Uterus (tissue), 4 donors: ENCODE results near the gene TRIM33. TPM values are rescaled to one million over a fixed set of nuclear protein-coding genes. Genes with fewer than 3 reads are reported as not detected.

ENCODE experiments used
- DNase-seq, 2 donors: peaks; one replicate each; pipeline ENCODE4 v3.0.0-alpha.2; 2019 to 2020
- H3K27ac ChIP-seq, 2 donors: fragments of 200-600 bp; sonication (generic); 1 replicate in 1 of 2; 2 replicates in 1 of 2; pipeline ENCODE4 v1.5.1; 2016 to 2018
- H3K27me3 ChIP-seq, 2 donors: fragments of 200-600 bp; sonication (generic); one replicate each; pipeline ENCODE4 v1.5.1; 2018 to 2019; ENCODE audit warnings: control low read depth in 1 of 2
- H3K36me3 ChIP-seq, 2 donors: fragments of 200-600 bp; sonication (generic); one replicate each; pipeline ENCODE4 v1.5.1; 2019; ENCODE audit warnings: control low read depth in 1 of 2
- H3K4me1 ChIP-seq, 2 donors: fragments of 200-600 bp; sonication (generic); one replicate each; pipeline ENCODE4 v1.5.1; 2018 to 2019; ENCODE audit warnings: control low read depth in 1 of 2
- H3K4me3 ChIP-seq, 2 donors: fragments of 200-600 bp; sonication (generic); 1 replicate in 1 of 2; 2 replicates in 1 of 2; pipeline ENCODE4 v1.5.1; 2018 to 2019; ENCODE audit warnings: mild to moderate bottlenecking in 1 of 2
- H3K9me3 ChIP-seq, 2 donors: fragments of 200-600 bp; sonication (generic); one replicate each; pipeline ENCODE4 v1.5.1; 2019; ENCODE audit warnings: control low read depth in 1 of 2
- CTCF ChIP-seq, 4 experiments: fragments of 200-600 bp in 2 of 4; fragments of 450-650 bp in 2 of 4; sonication (generic) in 2 of 4; IDR thresholded peaks; one replicate each; pipeline ENCODE4 v1.5.1; 2016 to 2019; ENCODE audit warnings: antibody characterized with exemption in 4 of 4, mild to moderate bottlenecking in 2 of 4, moderate library complexity in 1 of 4
- POLR2A ChIP-seq, 2 donors: fragments of 450-650 bp; IDR thresholded peaks; one replicate each; pipeline ENCODE4 v1.6.1; 2016; ENCODE audit warnings: antibody characterized with exemption in 2 of 2, mild to moderate bottlenecking in 1 of 2, moderate library complexity in 1 of 2
- intact Hi-C: fragments of 100-400 bp; cut with DNase I; formaldehyde crosslinking; loops from one replicate; pipeline ENCODE4 v1.15.1; 2023; ENCODE audit warnings: low total_unique reads
- total RNA-seq, 4 donors: library from RNA; depleted of rRNA in 3 of 4; stranded (reverse); fragments of >200 nt in 3 of 4; gene quantifications; one replicate each; pipeline versions ENCODE4 v1.1.0 to v1.2.4, GENCODE V29; 2014 to 2023
- donor health status: DM: yes; HTN: yes; CAD: no.

TRIM33 gene
- total RNA-seq, 4 donors from 2014 or later = 23.6 to 73.7 (median 50.8) TPM

- no peak for DNase-seq
- Histone ChIP-seq H3K9me3 (no peaks in the 10 kb centered on the region), H3K27me3 (no peaks in the 10 kb centered on the region), H3K4me3 (no peak overlapping the region), H3K4me1 (no peaks in the 10 kb centered on the region), H3K36me3 (no peaks in the 10 kb centered on the region), H3K27ac (no peak overlapping the region)
- TF ChIP-seq CTCF (IDR thresholded peaks at IDR 0.05) = no peak
- no peak for TF ChIP-seq POLR2A (IDR thresholded peaks at IDR 0.05)
- intact Hi-C loops = no loop called here
Observed at GRCh38 chr1:114531094-114531493, 20.1 kb upstream of the TRIM33 start.

GRCh38 chr1:114530224-114530623 is 19.2 kb upstream of the TRIM33 start:
- intact Hi-C loops = no loop called here
- Histone ChIP-seq H3K27me3 (no peaks in the 10 kb centered on the region), H3K4me3 (no peak overlapping the region), H3K9me3 (no peaks in the 10 kb centered on the region), H3K4me1 (no peaks in the 10 kb centered on the region), H3K36me3 (no peaks in the 10 kb centered on the region), H3K27ac (no peak overlapping the region)
- TF ChIP-seq CTCF (IDR thresholded peaks at IDR 0.05) = no peak
- no peak for TF ChIP-seq POLR2A (IDR thresholded peaks at IDR 0.05)
- DNase-seq = no peak

GRCh38 chr1:114524944-114525343 is 13.9 kb upstream of the TRIM33 start:
- TF ChIP-seq CTCF (IDR thresholded peaks at IDR 0.05) (no peak), POLR2A (IDR thresholded peaks at IDR 0.05) (no peak)
- Histone ChIP-seq H3K36me3 (no peaks in the 10 kb centered on the region), H3K27ac (no peak overlapping the region), H3K4me3 (no peak overlapping the region), H3K27me3 (no peaks in the 10 kb centered on the region), H3K4me1 (no peaks in the 10 kb centered on the region), H3K9me3 (no peaks in the 10 kb centered on the region)
- DNase-seq = no peak
- intact Hi-C loops = no loop called here

GRCh38 chr1:114522264-114522575 is 11.2 kb upstream of the TRIM33 start:
- no peaks in the 10 kb centered on the region for H3K36me3 ChIP-seq
- H3K4me1 ChIP-seq = no peaks in the 10 kb centered on the region
- DNase-seq = no peak
- H3K4me3 ChIP-seq = no peak overlapping the region
- no peaks in the 10 kb centered on the region for H3K27me3 ChIP-seq
- intact Hi-C loops = no loop called here
- H3K27ac ChIP-seq = no peak overlapping the region
- no peaks in the 10 kb centered on the region for H3K9me3 ChIP-seq
- TF ChIP-seq POLR2A (IDR thresholded peaks at IDR 0.05) (no peak), CTCF (IDR thresholded peaks at IDR 0.05) (no peak)

GRCh38 chr1:114521396-114522263 is 10.6 kb upstream of the TRIM33 start:
- no peak for TF ChIP-seq CTCF (IDR thresholded peaks at IDR 0.05)
- no peak for TF ChIP-seq POLR2A (IDR thresholded peaks at IDR 0.05)
- Histone ChIP-seq H3K36me3 (no peaks in the 10 kb centered on the region), H3K27me3 (no peaks in the 10 kb centered on the region), H3K4me3 (no peak overlapping the region), H3K27ac (no peak overlapping the region), H3K9me3 (no peaks in the 10 kb centered on the region), H3K4me1 (no peaks in the 10 kb centered on the region)
- DNase-seq = no peak
- intact Hi-C loops = no loop called here
